Measurements from ENCODE around the gene PHLDA3.

- TF ChIP-seq ELK1 (IDR thresholded peaks at IDR 0.05; ENCODE audit: low read depth, low read length) = no peak
- no peak for TF ChIP-seq KDM5A (IDR thresholded peaks at IDR 0.05)
- TF ChIP-seq CTCF (IDR thresholded peaks at IDR 0.05) = peak; percentile 24; the same call in 1 of the 3 replicates
- no peak for TF ChIP-seq POLR2A (IDR thresholded peaks at IDR 0.05; ENCODE audit: low read length)
Measured at GRCh38 chr1:201463071-201463552, 5.9 kb downstream of the PHLDA3 start.

All from A549 (cell line).